SU-DHL-6 (cell line): ENCODE measurements around the gene RPRML.

Source experiments
- H2AFZ ChIP-seq: fragments of 200-600 bp; sonication (generic); 2 replicates; pipeline ENCODE4 v1.6.1; 2014; ENCODE audit warnings: low read depth, mild to moderate bottlenecking, moderate library complexity, mixed read lengths, antibody characterized with exemption, low read length; ENCODE audit not compliant: severe bottlenecking
- H3F3A ChIP-seq: fragments of 200-600 bp; shearing (Covaris generic); 2 replicates; pipeline ENCODE4 v1.6.0; 2016; ENCODE audit warnings: antibody characterized with exemption, mild to moderate bottlenecking; ENCODE audit not compliant: insufficient read depth
- H3K27ac ChIP-seq: fragments of 200-600 bp; sonication (generic); 2 replicates; pipeline ENCODE4 v1.5.1; 2016; ENCODE audit warnings: low read depth, mild to moderate bottlenecking, low read length, moderate library complexity, mixed read lengths
- H3K27me3 ChIP-seq: fragments of 200-600 bp; sonication (generic), shearing (Covaris generic); 2 replicates; pipeline ENCODE4 v1.6.0; 2014; ENCODE audit warnings: mild to moderate bottlenecking, low read length
- H3K36me3 ChIP-seq: fragments of 200-600 bp; sonication (generic); 2 replicates; pipeline ENCODE4 v1.6.1; 2014; ENCODE audit warnings: mild to moderate bottlenecking, low read length, mixed read lengths
- H3K4me2 ChIP-seq: fragments of 300-600, 200-600 bp; shearing (Covaris generic), sonication (generic); 2 replicates; pipeline ENCODE4 v1.6.0; 2014; ENCODE audit warnings: low read length, low read depth, mild to moderate bottlenecking; ENCODE audit not compliant: poor library complexity, severe bottlenecking
- H3K4me3 ChIP-seq: fragments of 200-600 bp; sonication (generic); 2 replicates; pipeline ENCODE4 v1.5.1; 2014; ENCODE audit warnings: antibody characterized with exemption, low read length, mild to moderate bottlenecking, mixed read lengths; ENCODE audit not compliant: insufficient read depth, poor library complexity, severe bottlenecking
- H3K79me2 ChIP-seq: fragments of 200-600 bp; sonication (generic); 2 replicates; pipeline ENCODE4 v1.6.1; 2014; ENCODE audit warnings: mild to moderate bottlenecking, low read length, moderate library complexity; ENCODE audit not compliant: insufficient read depth
- H3K9ac ChIP-seq: fragments of 200-600 bp; sonication (generic); 2 replicates; pipeline ENCODE4 v1.7.0; 2014; ENCODE audit warnings: mild to moderate bottlenecking, low read length
- H3K9me2 ChIP-seq: fragments of 200-600 bp; sonication (generic); replicated peaks from 2 replicates; pipeline ENCODE4 v1.6.1; 2014; ENCODE audit warnings: low read length; ENCODE audit not compliant: insufficient read depth
- H3K9me3 ChIP-seq: fragments of 200-600 bp; sonication (generic); 2 replicates; pipeline ENCODE4 v1.6.1; 2014; ENCODE audit warnings: low read length, mixed read lengths; ENCODE audit not compliant: insufficient read depth
- H4K20me1 ChIP-seq: fragments of 200-600 bp; sonication (generic); 2 replicates; pipeline ENCODE4 v1.6.1; 2014; ENCODE audit warnings: low read depth, mild to moderate bottlenecking, antibody characterized with exemption, low read length, moderate library complexity, mixed read lengths
- CTCF ChIP-seq: fragments of 200-600 bp; sonication (generic); IDR thresholded peaks from one replicate; pipeline ENCODE4 v1.5.1; 2017; ENCODE audit warnings: antibody characterized with exemption, mild to moderate bottlenecking, low read length, moderate library complexity; ENCODE audit not compliant: insufficient read depth, poor library complexity, severe bottlenecking
- EZH2phosphoT487 ChIP-seq: fragments of 200-600 bp; sonication (generic), shearing (Covaris generic); conservative IDR thresholded peaks from 2 replicates; pipeline ENCODE4 v1.6.1; 2018; ENCODE audit warnings: mild to moderate bottlenecking, antibody characterized with exemption, low read length, moderate library complexity, mixed read lengths

The RPRML gene

GRCh38 chr17:46964315-46965265 is 14.5 kb downstream of the RPRML start:
- Histone ChIP-seq H3K9me3 (no peaks in the 10 kb centered on the region), H4K20me1 (no peaks in the 10 kb centered on the region), H3K4me3 (no peak overlapping the region), H2AFZ (no peak overlapping the region), H3K36me3 (no peaks in the 10 kb centered on the region), H3K79me2 (no peaks in the 10 kb centered on the region), H3K27ac (no peak overlapping the region), H3K9ac (no peak overlapping the region), H3K4me2 (no peak overlapping the region), H3F3A (no peaks in the 10 kb centered on the region), H3K27me3 (no peaks in the 10 kb centered on the region), H3K9me2 (no peaks in the 10 kb centered on the region)
- TF ChIP-seq CTCF = no peak
- no peak for TF ChIP-seq EZH2phosphoT487

GRCh38 chr17:46963571-46963970 is 15.5 kb downstream of the RPRML start:
- Histone ChIP-seq H3K9me3 (no peaks in the 10 kb centered on the region), H4K20me1 (no peaks in the 10 kb centered on the region), H3K36me3 (no peaks in the 10 kb centered on the region), H3F3A (no peaks in the 10 kb centered on the region), H2AFZ (no peak overlapping the region), H3K27me3 (no peaks in the 10 kb centered on the region), H3K79me2 (no peaks in the 10 kb centered on the region), H3K4me2 (no peak overlapping the region), H3K27ac (no peak overlapping the region), H3K4me3 (no peak overlapping the region), H3K9ac (no peak overlapping the region), H3K9me2 (no peaks in the 10 kb centered on the region)
- no peak for TF ChIP-seq EZH2phosphoT487
- no peak for TF ChIP-seq CTCF

GRCh38 chr17:46962374-46962790 is 16.7 kb downstream of the RPRML start:
- Histone ChIP-seq H2AFZ (no peak overlapping the region), H3K27ac (no peak overlapping the region), H3K4me3 (no peak overlapping the region), H3K4me2 (no peak overlapping the region), H3K36me3 (no peaks in the 10 kb centered on the region), H3F3A (no peaks in the 10 kb centered on the region), H3K9ac (no peak overlapping the region), H3K27me3 (no peaks in the 10 kb centered on the region), H4K20me1 (no peaks in the 10 kb centered on the region), H3K9me3 (no peaks in the 10 kb centered on the region), H3K79me2 (no peaks in the 10 kb centered on the region), H3K9me2 (no peaks in the 10 kb centered on the region)
- TF ChIP-seq CTCF (no peak), EZH2phosphoT487 (no peak)
